Loucy (cell line): ENCODE measurements around the gene SERINC2.

ENCODE experiments used
- H2AFZ ChIP-seq: fragments of 200-600 bp; sonication (generic); 2 replicates; pipeline ENCODE4 v1.6.0; 2016; ENCODE audit warnings: antibody characterized with exemption, mild to moderate bottlenecking, low read length, moderate library complexity
- H3F3A ChIP-seq: fragments of 200-600 bp; 2 replicates; pipeline ENCODE4 v1.6.0; 2016; ENCODE audit warnings: antibody characterized with exemption, low read depth, mild to moderate bottlenecking
- H3K27me3 ChIP-seq: fragments of 200-600 bp; sonication (generic); 2 replicates; pipeline ENCODE4 v1.6.1; 2014; ENCODE audit warnings: low read length, mild to moderate bottlenecking; ENCODE audit not compliant: insufficient read depth, poor library complexity, severe bottlenecking
- H3K36me3 ChIP-seq: fragments of 200-600 bp; sonication (generic); 2 replicates; pipeline ENCODE4 v1.6.1; 2016; ENCODE audit warnings: low read length; ENCODE audit not compliant: insufficient read depth
- H3K4me1 ChIP-seq: fragments of 200-600 bp; sonication (generic); 2 replicates; pipeline ENCODE4 v1.5.1; 2014; ENCODE audit warnings: low read length, mild to moderate bottlenecking; ENCODE audit not compliant: insufficient read depth, poor library complexity, severe bottlenecking
- H3K4me2 ChIP-seq: fragments of 200-600 bp; sonication (generic); 2 replicates; pipeline ENCODE4 v1.6.0; 2014; ENCODE audit warnings: antibody characterized with exemption, low read length, low read depth, mild to moderate bottlenecking; ENCODE audit not compliant: poor library complexity, severe bottlenecking
- H3K4me3 ChIP-seq: fragments of 200-600 bp; sonication (generic); 2 replicates; pipeline ENCODE4 v1.5.1; 2014; ENCODE audit warnings: low read length, mild to moderate bottlenecking, mixed read lengths; ENCODE audit not compliant: poor library complexity, severe bottlenecking
- H3K79me2 ChIP-seq: fragments of 200-600 bp; sonication (generic); 2 replicates; pipeline ENCODE4 v1.6.1; 2014; ENCODE audit warnings: low read length; ENCODE audit not compliant: insufficient read depth
- H3K9ac ChIP-seq: fragments of 200-600 bp; sonication (generic); 2 replicates; pipeline ENCODE4 v1.6.0; 2014; ENCODE audit warnings: mild to moderate bottlenecking, low read depth, low read length, moderate library complexity; ENCODE audit not compliant: poor library complexity, severe bottlenecking
- H3K9me2 ChIP-seq: fragments of 200-600 bp; sonication (generic); replicated peaks from 2 replicates; pipeline ENCODE4 v1.6.1; 2016; ENCODE audit warnings: low read depth, low read length, mixed read lengths
- H3K9me3 ChIP-seq: fragments of 200-600 bp; sonication (generic); 2 replicates; pipeline ENCODE4 v1.6.1; 2014; ENCODE audit warnings: mild to moderate bottlenecking, antibody characterized with exemption, low read length, low read depth; ENCODE audit not compliant: insufficient read depth
- H4K20me1 ChIP-seq: fragments of 200-600 bp; sonication (generic); 2 replicates; pipeline ENCODE4 v1.6.0; 2014; ENCODE audit warnings: antibody characterized with exemption, low read length, mild to moderate bottlenecking; ENCODE audit not compliant: insufficient read depth, poor library complexity, severe bottlenecking
- CTCF ChIP-seq: fragments of 200-600 bp; sonication (generic); conservative IDR thresholded peaks from 2 replicates; pipeline ENCODE4 v1.5.1; 2014; ENCODE audit warnings: mild to moderate bottlenecking, antibody characterized with exemption, low read length
- EZH2phosphoT487 ChIP-seq: fragments of 200-600 bp; IDR thresholded peaks from 2 replicates; pipeline ENCODE4 v1.6.1; 2018; ENCODE audit warnings: antibody characterized with exemption, mild to moderate bottlenecking, moderate library complexity, borderline replicate concordance

SERINC2 gene

GRCh38 chr1:31380181-31380580 lies 32.8 kb upstream of the SERINC2 start:
- Histone ChIP-seq H3K27me3 (no peaks in the 10 kb centered on the region), H3F3A (no peaks in the 10 kb centered on the region), H3K4me2 (no peak overlapping the region), H3K79me2 (no peaks in the 10 kb centered on the region), H3K9ac (no peak overlapping the region), H3K9me2 (no peaks in the 10 kb centered on the region), H3K36me3 (no peaks in the 10 kb centered on the region), H3K9me3 (no peaks in the 10 kb centered on the region), H4K20me1 (no peaks in the 10 kb centered on the region), H3K4me3 (no peak overlapping the region), H2AFZ (no peak overlapping the region), H3K4me1 (no peaks in the 10 kb centered on the region)
- TF ChIP-seq EZH2phosphoT487 (no peak), CTCF (no peak)

- Histone ChIP-seq H3K79me2 (no peaks in the 10 kb centered on the region), H3K9me2 (no peaks in the 10 kb centered on the region), H3K4me2 (no peak overlapping the region), H4K20me1 (no peaks in the 10 kb centered on the region), H3K4me3 (no peak overlapping the region), H3K36me3 (no peaks in the 10 kb centered on the region), H3K9me3 (no peaks in the 10 kb centered on the region), H3F3A (no peaks in the 10 kb centered on the region), H3K27me3 (no peaks in the 10 kb centered on the region), H3K9ac (no peak overlapping the region), H2AFZ (no peak overlapping the region), H3K4me1 (no peaks in the 10 kb centered on the region)
- TF ChIP-seq EZH2phosphoT487, result no peak
- TF ChIP-seq CTCF, result no peak
Measured at GRCh38 chr1:31381394-31382294, 31.4 kb upstream of the SERINC2 start.

GRCh38 chr1:31382379-31382989 lies 30.5 kb upstream of the SERINC2 start:
- H3K79me2 ChIP-seq, result no peaks in the 10 kb centered on the region
- no peak overlapping the region for H3K4me2 ChIP-seq
- H3K9ac ChIP-seq, result no peak overlapping the region
- no peak overlapping the region for H3K4me3 ChIP-seq
- H3K36me3 ChIP-seq, result no peaks in the 10 kb centered on the region
- H4K20me1 ChIP-seq, result no peaks in the 10 kb centered on the region
- no peaks in the 10 kb centered on the region for H3K9me3 ChIP-seq
- H3K9me2 ChIP-seq, result no peaks in the 10 kb centered on the region
- no peaks in the 10 kb centered on the region for H3K27me3 ChIP-seq
- TF ChIP-seq CTCF (no peak), EZH2phosphoT487 (no peak)
- H2AFZ ChIP-seq, result no peak overlapping the region
- no peaks in the 10 kb centered on the region for H3K4me1 ChIP-seq
- H3F3A ChIP-seq, result no peaks in the 10 kb centered on the region
